Esophagus muscularis mucosa (tissue), 4 donors: ENCODE data around the gene CTNND1.

Source experiments
- CTCF ChIP-seq, 3 experiments: fragments of 200-600 bp in 2 of 3; fragments of 450-650 bp in 1 of 3; sonication (generic) in 2 of 3; IDR thresholded peaks; one replicate each; pipeline ENCODE4 v1.5.1; 2017 to 2019; ENCODE audit warnings: antibody characterized with exemption in 3 of 3, mild to moderate bottlenecking in 2 of 3, moderate library complexity in 1 of 3
- EP300 ChIP-seq: sonication (generic); formaldehyde crosslinking; IDR thresholded peaks from one replicate; pipeline ENCODE4 v1.6.1; 2017; ENCODE audit warnings: antibody characterized with exemption
- POLR2A ChIP-seq: fragments of 450-650 bp; IDR thresholded peaks from one replicate; pipeline ENCODE4 v1.6.1; 2017; ENCODE audit warnings: antibody characterized with exemption, moderate library complexity, mild to moderate bottlenecking, low read depth
- POLR2AphosphoS5 ChIP-seq, 2 donors: sonication (generic); formaldehyde crosslinking; IDR thresholded peaks; one replicate each; pipeline ENCODE4 v1.6.1; 2017; ENCODE audit warnings: antibody characterized with exemption in 2 of 2

- TF ChIP-seq CTCF (IDR thresholded peaks at IDR 0.05) (no peak), POLR2A (no peak), EP300 (no peak), POLR2AphosphoS5 (IDR thresholded peaks at IDR 0.05) (no peak)
Observed at GRCh38 chr11:57777969-57778317, 16.3 kb downstream of the CTNND1 start.
